22Rv1 (cell line): ENCODE data around the gene GABRG3.

Experiments
- CTCF ChIP-seq: fragments of 450-650 bp; IDR thresholded peaks from 2 replicates; pipeline ENCODE4 v1.5.1; 2017; ENCODE audit warnings: mild to moderate bottlenecking
- ZFX ChIP-seq: fragments of 450-650 bp; IDR thresholded peaks from 2 replicates; pipeline ENCODE4 v1.6.1; 2017; ENCODE audit warnings: antibody characterized with exemption, borderline replicate concordance

GRCh38 chr15:27137127-27137526, 166.1 kb downstream of the GABRG3 start:
- no peak for TF ChIP-seq CTCF
- no peak for TF ChIP-seq ZFX
